Keratinocyte (primary cell): ENCODE results near the gene KLC3.

Experiments
- CTCF ChIP-seq, 3 experiments: IDR thresholded peaks in 1 of 3; conservative IDR thresholded peaks in 1 of 3; optimal IDR thresholded peaks in 1 of 3; 2 replicates in 2 of 3; 3 replicates in 1 of 3; pipeline versions ENCODE3 to v1.5.1; 2011; ENCODE audit warnings: low read length in 3 of 3, mild to moderate bottlenecking in 3 of 3, moderate library complexity in 2 of 3, control low read depth in 1 of 3, inconsistent platforms in 1 of 3; ENCODE audit not compliant: insufficient read depth in 2 of 3; ENCODE audit errors: extremely low read depth in 1 of 3
- EZH2 ChIP-seq: IDR thresholded peaks from one replicate; pipeline ENCODE4 v1.6.1; 2012; ENCODE audit warnings: inconsistent platforms, mild to moderate bottlenecking, low read length, moderate library complexity

DNA sequence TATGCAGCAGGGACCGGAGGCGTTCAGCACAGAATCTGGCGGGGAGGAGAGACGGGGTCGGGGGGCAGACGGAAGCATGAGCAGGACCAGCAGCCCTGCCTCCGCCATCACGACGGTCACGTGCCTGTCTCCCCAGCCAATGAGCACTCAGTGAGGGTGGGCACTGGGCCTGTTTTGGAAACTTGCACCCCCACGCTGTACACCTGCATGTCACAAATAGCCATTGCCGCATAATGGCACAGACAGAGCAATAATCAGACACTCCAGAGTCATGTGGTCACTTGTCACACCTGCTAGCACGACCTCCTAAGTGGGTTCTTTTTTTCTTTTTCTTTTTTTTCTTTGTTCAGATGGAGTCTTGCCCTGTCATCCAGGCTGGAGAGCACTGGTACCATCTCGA lies 21.1 kb downstream of the KLC3 start:
- TF ChIP-seq CTCF (optimal IDR thresholded peaks at IDR 0.05 in 1 of 3, IDR thresholded peaks at IDR 0.05 in 1 of 3, conservative IDR thresholded peaks at IDR 0.05 in 1 of 3; ENCODE audit: extremely low read depth in 1 of 3, insufficient read depth in 2 of 3, low read length in 3 of 3) (no peak), EZH2 (no peak)
